RPMI7951 (cell line): ENCODE data around the gene RIMKLB. TPM values are rescaled to one million over a fixed set of nuclear protein-coding genes. Genes with fewer than 3 reads are reported as not detected.

Experiments used
- DNase-seq: peaks from one replicate; pipeline ENCODE4 v3.0.0-alpha.2; 2012; ENCODE audit warnings: low read depth
- total RNA-seq: library from RNA; depleted of rRNA; stranded (reverse); fragments of >200 nt; shearing (Covaris generic); gene quantifications from 2 replicates; pipeline ENCODE4 v1.2.3, GENCODE V29; 2014; rRNA removed

The RIMKLB gene, protein sequence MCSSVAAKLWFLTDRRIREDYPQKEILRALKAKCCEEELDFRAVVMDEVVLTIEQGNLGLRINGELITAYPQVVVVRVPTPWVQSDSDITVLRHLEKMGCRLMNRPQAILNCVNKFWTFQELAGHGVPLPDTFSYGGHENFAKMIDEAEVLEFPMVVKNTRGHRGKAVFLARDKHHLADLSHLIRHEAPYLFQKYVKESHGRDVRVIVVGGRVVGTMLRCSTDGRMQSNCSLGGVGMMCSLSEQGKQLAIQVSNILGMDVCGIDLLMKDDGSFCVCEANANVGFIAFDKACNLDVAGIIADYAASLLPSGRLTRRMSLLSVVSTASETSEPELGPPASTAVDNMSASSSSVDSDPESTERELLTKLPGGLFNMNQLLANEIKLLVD
- total RNA-seq: 9.9 and 10.2 TPM in 2 replicates

DNA sequence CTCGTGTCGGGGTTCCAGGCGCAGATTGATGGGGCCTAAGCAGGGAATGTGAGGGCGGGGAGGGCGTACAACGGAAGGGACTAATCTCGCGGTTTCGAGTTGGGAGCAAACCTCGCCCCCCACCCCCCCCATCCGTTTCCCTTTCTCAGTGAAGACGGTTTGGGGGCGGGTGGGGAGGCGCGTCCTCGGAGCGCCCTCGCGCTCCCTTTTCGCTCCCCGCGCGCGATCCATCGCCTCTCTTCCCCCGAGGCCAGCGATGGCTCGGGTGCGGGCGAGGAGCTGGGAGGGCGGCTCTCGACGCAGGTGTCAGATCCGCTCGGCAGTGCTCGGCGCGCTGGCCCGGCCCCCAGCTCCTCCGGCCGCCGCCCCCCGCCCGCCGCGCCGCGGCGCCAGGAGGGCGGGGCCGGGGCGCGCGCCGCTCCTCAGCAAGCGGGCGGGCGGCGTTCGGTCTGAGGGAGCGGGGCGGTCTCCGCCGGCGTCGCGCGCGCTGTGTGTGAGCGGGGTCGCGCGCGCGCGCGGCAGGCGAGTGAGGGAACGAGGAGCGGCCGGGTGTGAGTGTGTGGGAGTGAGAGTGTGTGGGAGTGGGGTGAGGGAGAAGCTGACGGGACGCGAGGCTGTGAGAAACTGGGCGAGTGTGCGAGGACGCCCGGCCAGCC lies at the start of gene RIMKLB:
Gene RIMKLB, plus strand, starts transcription at position 516 of the 656 bp plus-strand sequence. CDS start 15,876 bp downstream, outside the sequence.
- DNase-seq: peak; percentile 68

DNA sequence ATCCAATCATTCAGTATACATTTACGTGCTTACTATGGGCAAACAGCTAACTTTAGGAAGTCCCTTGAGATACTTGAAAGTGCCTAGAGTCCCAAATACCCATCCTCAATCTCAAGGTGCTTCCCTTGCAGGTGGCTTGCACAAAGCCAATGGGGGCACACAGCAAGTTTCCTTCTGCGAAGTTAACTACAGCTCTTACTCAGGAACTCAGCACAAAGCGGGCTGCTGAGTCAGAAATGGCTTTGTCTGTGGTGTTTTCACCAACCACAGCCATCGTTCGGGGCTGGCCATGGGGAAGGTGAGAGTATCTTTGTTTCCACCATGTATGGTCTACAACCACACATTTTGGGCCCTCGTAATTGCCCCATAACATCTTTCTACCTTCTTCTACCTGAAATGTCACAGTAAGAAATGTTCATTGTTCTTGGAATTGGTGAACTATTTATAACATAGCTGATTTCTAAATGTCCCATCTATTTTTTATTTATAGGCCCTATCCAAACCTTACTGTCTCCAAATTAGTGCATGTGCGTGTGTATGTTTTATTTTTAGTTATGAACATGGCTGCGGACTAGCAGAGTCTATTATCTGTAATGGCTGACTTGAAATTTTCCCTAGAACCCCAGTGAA lies 49.1 kb upstream of the RIMKLB start:
- DNase-seq: no peak

DNA sequence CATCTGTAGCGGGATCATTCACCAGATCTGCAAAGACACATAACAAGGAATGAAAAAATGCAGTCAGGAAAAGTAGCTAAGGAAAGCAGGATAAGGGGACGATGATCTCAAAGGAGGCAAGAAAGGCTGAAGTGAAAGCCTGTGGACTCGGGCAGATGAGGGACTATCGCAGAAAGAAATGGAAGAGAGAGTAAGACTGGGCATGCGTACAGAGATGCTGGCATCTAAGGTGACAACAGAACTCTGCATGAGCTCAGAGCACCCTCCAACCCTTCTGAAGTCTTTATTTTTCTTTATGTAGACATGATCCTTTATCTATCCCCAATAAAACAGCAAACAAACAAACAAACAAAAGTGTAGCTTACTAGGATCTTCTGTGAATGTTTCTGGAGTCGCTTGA lies 42.4 kb upstream of the RIMKLB start:
- no peak for DNase-seq

DNA sequence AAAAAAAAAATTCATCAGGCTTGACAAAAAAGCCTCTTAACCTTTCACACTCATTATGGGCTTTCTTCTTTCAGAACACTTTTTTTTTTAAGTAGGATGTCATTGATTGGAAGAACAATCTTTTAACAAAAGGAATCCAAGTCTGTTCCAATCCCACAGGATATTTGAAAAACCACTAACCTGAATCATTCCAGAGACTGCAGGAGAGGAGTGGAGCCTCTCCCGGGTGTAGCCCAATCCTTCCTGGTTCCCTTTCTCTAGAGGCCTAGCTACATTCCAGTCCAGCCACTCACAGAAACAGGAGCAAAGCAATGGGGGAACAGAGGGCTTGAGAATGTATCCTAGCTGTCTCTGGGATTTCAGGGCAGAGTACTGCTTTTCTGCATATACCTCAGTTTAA lies 39.4 kb upstream of the RIMKLB start:
- DNase-seq: peak; percentile 38

DNA sequence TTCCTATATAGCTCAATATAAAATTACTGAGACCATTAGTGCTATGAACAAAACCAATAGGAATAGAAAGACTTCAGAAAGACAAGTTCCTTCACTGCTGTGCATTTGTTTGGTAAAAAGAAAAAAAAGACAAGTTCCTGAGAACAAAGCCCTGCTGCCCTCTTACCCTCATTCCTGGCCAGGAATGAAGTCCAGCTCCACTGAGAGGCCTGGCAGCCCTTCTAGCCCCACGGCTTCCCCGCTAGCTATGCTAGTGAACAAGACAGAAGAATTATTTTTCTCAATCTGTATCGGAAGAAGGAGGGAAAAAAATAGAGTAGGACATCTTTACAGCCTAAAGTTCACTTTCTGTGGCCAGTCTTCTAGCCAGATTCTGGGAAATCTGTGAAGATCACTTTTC lies 36.8 kb upstream of the RIMKLB start:
- no peak for DNase-seq

DNA sequence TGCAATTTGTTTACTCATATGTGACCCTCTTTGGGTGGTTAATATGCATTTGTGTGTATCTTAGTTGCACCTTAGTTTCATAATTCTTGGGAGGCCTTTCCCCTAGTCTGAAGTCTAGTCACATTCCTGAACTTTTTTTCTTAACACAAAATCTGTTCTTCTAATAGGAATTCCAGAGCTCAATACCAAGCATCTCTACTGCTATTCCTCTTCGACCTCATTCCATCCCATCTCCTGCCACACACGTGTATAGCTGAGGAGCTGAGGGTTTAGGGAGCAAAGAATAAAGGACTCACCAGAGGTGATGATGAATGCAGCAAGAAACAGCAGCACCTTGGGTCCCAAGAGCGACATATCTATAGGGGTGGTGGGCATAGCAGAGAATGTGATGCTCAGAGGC lies 36.0 kb upstream of the RIMKLB start:
- no peak for DNase-seq

DNA sequence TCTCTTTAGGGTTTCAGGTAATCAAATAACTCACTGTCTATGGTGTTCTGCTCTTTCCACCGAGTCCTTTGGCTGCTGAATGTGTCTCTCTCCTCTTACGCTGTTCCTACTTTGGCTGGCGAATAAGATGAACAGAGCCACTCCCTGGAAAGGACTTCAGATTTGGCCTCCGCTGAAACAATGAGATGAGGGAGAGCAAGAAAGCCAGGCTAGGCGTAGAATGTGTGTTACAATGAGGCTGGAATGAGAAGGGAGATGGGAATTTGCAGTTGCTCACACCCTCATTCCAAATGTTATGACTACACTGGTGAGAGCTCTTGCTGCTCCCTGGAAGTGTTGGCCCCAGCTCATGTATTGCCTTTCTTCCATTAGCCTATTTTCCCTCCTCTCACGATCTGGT lies 35.2 kb upstream of the RIMKLB start, which contains the start of gene MFAP5:
Gene MFAP5, minus strand, starts transcription at position 234 of the 400 bp plus-strand sequence. CDS start 722 bp downstream, outside the sequence.
- no peak for DNase-seq

DNA sequence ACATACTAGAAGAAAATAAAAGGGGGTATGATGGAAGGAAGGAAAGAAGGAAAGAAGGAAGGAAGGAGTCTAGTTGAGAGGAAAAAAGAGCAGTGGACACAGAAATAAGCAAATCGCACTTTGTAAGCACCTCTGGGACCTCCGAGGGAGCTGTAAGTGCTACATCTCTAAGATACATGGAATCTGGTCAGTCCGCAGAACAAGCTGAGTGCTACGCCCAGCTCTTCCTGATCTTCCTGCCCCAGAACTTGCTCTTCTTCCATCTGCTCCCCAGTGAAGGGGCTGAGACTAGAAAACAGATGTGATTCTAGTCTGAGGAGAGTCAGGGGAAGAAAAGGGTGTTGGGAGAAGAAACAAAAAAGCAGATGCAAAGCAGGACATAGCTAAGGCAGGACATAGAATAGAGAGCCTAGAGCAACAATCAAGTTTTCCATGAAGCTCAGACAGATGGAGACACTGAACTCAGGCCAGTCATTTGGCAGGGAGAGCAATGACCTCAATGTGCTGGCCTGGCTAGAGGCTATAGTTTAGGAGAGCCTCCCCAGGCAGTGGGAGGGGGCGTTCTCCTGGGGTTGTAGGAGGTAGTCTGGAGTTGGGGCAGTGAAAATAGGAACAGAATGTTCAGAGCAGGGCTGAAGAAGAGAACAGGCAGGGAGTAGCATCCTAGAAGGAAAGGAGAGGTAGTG lies 33.4 kb upstream of the RIMKLB start:
- DNase-seq: no peak

DNA sequence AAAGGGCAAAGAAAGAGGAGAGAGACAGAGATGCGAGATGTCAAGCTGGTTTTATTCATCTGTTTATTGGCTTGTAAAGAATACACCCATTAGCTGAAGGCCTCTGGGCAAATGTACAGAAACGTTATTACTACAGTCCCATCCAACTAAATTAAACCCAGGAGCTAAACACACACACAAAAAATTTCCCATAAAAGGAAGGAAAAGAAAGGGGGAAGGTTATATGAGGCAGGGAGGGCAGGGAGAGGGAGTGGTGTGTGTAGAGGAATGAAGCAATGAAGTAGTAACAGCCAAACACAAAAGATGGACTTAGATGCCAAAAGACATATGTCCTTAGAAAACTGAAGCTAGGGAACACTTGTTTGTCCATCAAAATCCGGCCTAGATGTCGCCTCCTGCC lies 32.0 kb upstream of the RIMKLB start:
- no peak for DNase-seq

DNA sequence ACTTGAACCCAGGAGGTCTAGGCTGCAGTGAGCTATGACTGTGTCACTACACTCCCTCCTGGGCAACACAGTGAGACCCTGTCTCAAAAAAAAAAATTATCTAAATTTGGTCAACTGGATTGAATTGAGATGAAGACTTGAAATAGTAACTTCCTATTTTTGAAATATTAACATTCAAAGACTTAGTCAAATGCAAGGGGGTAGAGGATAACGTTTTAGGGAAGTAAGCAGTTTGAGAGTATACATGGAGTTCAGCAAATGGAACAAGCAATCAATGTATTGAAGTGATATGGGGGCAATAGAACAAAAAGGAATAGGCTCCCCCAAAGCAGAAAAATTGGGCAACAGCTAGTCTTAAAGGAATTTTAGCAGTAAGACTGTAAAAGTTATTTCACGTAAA lies 30.5 kb upstream of the RIMKLB start:
- DNase-seq: no peak

DNA sequence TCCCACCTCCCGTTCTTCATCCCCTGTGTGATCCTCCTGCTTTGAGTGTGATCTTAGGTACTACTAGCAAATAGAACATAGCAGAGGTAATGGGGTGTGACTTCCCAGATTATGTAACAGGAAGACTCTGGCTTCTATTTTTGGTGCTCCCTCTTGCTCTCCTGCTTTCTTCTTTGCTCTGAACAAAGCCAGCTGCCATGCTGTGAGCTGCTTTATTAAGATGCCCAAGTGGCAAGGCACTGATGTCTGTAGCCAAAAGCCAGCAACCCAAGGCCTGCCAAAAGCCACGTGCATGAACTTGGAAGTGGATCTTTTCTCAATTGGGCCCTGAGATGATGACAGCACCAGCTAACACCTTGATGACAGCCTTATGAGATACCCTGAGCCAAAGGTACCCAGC lies 29.4 kb upstream of the RIMKLB start:
- DNase-seq: no peak

DNA sequence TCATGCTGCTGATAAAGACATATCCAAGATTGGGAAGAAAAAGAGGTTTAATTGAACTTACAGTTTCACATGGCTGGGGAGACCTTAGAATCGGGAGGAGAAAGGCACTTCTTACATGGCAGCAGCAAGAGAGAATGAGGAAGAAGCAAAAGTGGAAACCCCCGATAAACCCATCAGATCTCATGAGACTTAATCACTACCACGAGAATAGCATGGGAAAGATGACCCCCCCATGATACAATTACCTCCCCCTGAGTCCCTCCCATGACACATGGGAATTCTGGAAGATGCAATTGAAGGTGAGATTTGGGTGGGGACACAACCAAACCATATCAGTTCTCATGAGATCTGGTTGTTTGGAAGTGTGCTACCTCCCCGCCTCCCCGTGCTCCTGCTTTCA lies 25.4 kb upstream of the RIMKLB start:
- no peak for DNase-seq

DNA sequence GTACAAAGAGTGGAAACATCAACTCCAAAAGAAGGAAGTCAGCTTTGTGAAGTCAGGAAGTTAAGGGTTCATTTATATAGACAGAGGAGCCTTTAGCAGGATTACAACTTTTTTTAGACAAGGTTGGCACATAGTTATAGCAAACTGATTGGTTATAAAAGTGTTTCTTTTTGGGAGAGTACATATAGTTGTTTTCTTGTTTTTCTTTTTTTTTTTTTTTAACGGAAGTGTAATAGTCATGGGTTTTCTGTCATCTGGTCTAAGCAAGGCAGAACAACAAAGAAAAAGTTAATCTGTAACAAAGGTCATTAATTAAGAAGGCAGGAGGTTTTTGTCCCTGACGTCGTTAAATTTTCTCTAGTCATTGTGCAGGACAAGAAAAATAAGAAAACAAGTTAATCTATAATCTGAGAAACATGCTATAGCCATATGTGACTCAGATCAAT lies 22.2 kb upstream of the RIMKLB start:
- no peak for DNase-seq

DNA sequence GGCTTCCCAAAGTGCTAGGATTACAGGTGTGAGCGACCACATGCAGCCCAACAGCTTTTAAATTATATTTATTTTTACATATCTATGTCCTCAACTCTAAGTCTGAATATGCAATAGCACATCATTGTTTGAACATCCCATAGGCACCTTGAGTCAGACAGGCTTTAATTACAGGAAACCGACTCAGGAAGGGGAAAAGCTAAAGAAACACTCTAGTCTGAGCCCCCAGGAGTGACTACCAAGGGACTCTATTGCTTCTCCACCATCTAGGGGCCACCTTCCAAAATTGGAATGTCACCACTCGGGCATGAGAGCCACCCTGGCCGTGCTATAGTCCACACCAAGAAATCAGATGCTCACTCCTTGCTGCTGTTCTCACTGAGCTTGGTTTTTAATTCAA lies 21.1 kb upstream of the RIMKLB start:
- no peak for DNase-seq

DNA sequence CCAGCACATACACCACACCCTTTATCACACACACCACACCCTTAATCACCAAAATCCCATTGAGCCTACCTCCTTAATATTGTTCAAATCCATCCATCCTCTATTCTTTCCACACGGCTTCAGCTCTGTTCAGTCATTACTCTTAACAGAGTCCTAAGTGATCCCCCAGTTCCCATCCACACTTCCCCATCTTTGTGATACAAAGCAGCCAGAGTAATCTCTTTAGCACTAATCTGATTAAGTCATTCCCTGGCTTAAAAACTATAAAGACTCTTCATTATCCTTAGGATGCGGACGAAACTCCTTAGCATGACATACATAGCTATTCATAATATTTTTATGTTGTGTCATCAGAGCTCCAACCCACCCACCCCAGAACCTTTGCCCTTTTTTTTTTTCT lies 20.4 kb upstream of the RIMKLB start:
- no peak for DNase-seq

DNA sequence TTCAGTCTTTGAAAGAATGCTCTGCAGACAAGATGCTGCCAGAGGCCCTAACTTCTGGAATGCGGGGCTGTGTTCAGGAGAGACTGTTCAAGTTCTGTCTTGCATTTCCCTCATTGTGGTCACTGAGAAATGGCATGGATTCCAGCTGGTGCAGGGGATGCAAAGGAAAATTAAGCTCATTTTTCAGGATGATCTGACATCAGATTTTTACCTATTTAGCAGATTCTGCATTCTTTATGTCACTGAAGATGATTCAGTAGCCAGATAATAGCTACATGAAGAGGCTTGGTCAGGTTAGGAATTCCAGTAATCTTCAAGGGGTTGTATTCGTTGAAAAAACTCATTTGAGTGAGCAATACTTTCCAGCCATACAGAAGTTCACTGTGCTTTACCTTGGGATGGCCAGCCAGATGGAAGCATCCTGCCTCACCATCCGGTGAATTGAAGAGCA lies 19.1 kb upstream of the RIMKLB start:
- no peak for DNase-seq

DNA sequence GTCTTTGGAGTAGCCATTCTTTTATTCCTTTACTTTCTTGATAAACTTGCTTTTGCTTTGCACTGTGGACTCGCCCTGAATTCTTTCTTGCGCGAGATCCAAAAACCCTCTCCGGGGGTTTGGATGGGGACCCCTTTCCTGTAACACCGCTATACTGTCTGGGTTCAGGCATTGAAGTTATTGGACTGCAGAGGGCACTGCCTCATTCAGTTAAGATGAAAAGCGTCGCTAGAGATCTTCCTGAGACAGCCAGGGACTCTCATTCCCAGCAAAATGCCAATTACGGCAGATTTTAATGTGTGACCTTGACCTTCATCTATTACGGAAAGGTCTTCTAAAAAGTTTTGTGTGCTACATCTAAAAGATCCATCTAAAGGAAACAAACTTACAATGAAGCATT lies 17.3 kb upstream of the RIMKLB start:
- no peak for DNase-seq

DNA sequence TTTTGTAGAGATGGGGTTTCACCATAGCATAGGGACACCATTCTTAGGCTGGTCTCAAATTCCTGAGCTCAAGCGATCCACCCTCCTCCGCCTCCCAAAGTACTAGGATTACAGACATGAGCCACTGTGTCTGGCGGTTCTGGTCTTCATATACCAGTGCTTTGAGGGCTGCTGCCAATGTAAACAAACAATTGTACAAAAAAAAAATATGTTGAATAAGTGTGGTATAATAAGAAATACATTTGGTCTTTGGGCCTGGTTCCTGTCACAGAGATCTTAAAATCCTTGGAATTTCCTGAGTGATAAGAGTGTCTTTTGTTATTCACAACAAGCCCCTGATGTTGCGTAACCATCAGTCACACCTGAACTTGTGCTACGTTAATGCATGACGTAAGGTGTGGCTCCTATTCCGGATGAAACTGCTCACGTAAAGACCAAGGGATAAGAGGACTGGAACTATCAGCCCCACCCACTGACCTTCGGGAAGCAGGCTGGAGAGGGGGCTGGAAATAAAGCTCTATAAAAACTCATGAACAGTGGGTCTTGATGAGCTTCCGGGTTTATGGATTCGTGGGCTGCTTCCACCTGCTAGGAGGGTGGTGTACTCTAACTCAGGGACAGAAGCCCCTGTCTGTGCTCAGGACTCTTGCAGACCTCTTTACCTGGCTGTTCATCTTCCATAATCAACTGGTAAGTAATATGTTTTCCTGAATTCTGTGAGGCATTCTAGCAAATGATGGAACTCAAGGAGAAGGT lies 16.5 kb upstream of the RIMKLB start:
- DNase-seq: no peak

DNA sequence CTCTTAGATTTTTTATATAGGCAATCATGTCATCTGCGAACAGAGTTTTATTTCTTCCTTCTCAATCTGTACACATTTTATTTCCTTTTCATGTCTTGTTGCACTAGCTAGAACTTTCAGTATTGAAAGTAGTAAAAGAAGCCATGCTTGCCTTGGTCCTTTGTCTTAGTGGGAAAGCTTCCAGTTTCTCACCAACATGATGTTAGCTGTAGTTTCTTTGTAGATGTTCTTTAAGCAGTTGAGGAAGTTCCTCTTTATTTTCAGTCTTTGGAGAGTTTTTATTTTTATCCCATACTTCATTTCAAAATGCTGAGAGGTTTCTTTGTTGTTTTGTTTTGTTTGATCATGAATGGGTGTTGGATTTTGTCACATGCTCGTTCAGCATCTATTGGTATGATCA lies 12.7 kb upstream of the RIMKLB start:
- DNase-seq: no peak

DNA sequence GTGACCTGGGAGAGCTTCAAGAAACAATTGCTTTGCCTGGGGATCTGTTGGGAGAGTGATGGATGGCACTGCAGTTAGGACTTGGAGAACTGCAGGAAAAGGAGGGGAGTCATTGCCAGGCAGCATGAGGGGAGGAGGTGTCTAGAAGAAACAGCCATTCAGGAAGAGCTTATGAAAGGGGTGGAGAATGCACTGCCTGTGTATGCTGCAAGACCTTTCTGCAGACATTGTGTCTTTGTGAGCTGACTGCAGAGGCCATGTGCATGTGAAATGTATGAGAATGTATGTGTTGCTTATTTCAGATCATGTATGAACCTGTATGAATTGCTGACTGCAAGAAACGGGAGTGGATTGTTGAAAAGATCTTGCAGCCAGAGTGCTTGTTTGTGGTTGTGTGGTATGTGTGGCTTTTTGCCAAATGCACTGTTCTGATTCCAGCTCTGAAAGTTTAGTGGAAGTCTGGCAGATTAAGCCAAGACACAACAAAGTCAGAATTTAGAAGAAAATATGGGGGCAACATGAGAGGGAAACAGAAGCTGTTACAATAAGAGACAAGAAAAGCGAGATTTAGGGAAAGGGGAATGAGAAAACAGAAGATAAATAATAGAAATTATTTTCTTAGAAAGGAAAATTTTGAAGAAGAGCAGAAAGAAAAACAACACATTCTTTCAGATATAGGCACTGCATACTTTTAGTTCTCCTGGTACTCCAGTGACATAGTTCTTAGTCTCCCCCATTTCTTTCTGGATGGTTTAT lies 9.8 kb upstream of the RIMKLB start:
- DNase-seq: peak; percentile 75

DNA sequence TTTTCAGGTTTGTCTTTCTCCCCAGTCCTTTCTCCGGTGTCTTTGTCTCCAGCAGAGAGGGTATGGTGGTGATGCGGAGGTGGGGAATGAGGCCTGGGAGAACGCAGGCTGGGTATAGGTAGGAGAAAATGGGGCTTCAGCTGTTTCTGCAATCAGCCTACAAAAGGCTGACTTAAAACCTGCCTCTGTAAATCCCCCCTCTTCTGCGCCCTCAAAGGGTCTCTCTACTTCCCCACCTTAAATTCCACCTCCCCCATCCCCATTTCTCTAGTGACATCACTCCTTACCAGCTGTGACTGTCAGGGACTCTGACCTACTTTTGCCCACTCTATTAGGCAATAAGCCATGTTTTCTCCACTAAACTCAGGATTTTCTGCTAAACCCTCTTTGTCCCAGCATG lies 8.1 kb upstream of the RIMKLB start:
- no peak for DNase-seq
